Fibroblast of the aortic adventitia (primary cell): ENCODE data around the gene VKORC1. TPM values are rescaled to one million over a fixed set of nuclear protein-coding genes. Genes with fewer than 3 reads are reported as not detected.

ENCODE experiments used
- DNase-seq: peaks from one replicate; pipeline ENCODE4 v3.0.0-alpha.2; 2010; ENCODE audit warnings: low read depth
- H3K4me3 ChIP-seq: 2 replicates; pipeline ENCODE4 v1.5.1; 2011; ENCODE audit warnings: low read depth, mild to moderate bottlenecking, control low read depth, low read length, moderate library complexity
- CTCF ChIP-seq: IDR thresholded peaks from 2 replicates; pipeline ENCODE4 v1.5.1; 2011; ENCODE audit warnings: mild to moderate bottlenecking, low read length, control low read depth, inconsistent platforms; ENCODE audit not compliant: insufficient read depth
- total RNA-seq: library from RNA; depleted of rRNA; stranded (reverse); fragments of >200 nt; gene quantifications from 2 replicates; pipeline ENCODE4 v1.2.3, GENCODE V29; 2012; ENCODE audit warnings: low replicate concordance

Gene VKORC1
- total RNA-seq, 1 donor: 146 TPM

- TF ChIP-seq CTCF: no peak
- peak within 1 kb of the TSS; percentile 94 for H3K4me3 ChIP-seq
Measured at GRCh38 chr16:31117384-31118222, 23.0 kb upstream of the VKORC1 start, which contains the start of gene KAT8. KAT8 (plus strand) TSS chr16:31117664; CDS start chr16:31117682, 18 bp downstream.

GRCh38 chr16:31114468-31114867, 19.9 kb upstream of the VKORC1 start:
- TF ChIP-seq CTCF: no peak
- H3K4me3 ChIP-seq: no peak overlapping the region
- DNase-seq: no peak

More at GRCh38 chr16:31117384-31118222, 23.0 kb upstream of the VKORC1 start, which contains the start of gene KAT8:
- DNase-seq: peak; percentile 96

GRCh38 chr16:31113121-31114120, 18.8 kb upstream of the VKORC1 start:
- TF ChIP-seq CTCF: no peak
- H3K4me3 ChIP-seq: no peak overlapping the region
- no peak for DNase-seq

- no peak for TF ChIP-seq CTCF
- H3K4me3 ChIP-seq: no peak overlapping the region
- no peak for DNase-seq
Measured at GRCh38 chr16:31112711-31113110, 18.1 kb upstream of the VKORC1 start.

GRCh38 chr16:31111881-31112466, 17.4 kb upstream of the VKORC1 start:
- no peak overlapping the region for H3K4me3 ChIP-seq
- no peak for TF ChIP-seq CTCF
- no peak for DNase-seq

GRCh38 chr16:31110106-31111034, 15.8 kb upstream of the VKORC1 start:
- no peak for DNase-seq
- no peak for TF ChIP-seq CTCF
- H3K4me3 ChIP-seq: no peak overlapping the region
